ENCODE results near the gene RHOC. TPM values are rescaled to one million over a fixed set of nuclear protein-coding genes. Genes with fewer than 3 reads are reported as not detected.

The RHOC gene
- total RNA-seq (100 to 1,000 TPM; 191 to 294 TPM), polyA plus RNA-seq (ENCODE audit: insufficient read depth, low read depth, low replicate concordance) (225 TPM)
- long read RNA-seq, donor 1, transcript RHOC-202 (6 exons, 1,418 nt): minor isoform, 62 of 199 reads
- long read RNA-seq, donor 1, transcript RHOC-208 (5 exons, 1,355 nt): major isoform, 74 of 199 reads
- long read RNA-seq, donor 1, partial matches to known transcripts: 60 of 199 reads
- long read RNA-seq, donor 1, other reads (novel, unspliced or antisense): 0 of 199 reads
- long read RNA-seq, donor 2, transcript RHOC-202 (6 exons, 1,418 nt): minor isoform, 36 of 139 reads
- long read RNA-seq, donor 2, transcript RHOC-208 (5 exons, 1,355 nt): major isoform, 64 of 139 reads
- long read RNA-seq, donor 2, partial matches to known transcripts: 39 of 139 reads
- long read RNA-seq, donor 2, other reads (novel, unspliced or antisense): 0 of 139 reads

- H3K36me3 ChIP-seq (ENCODE audit: low read depth, missing control alignments): no peaks in the 10 kb centered on the region
- DNase-seq: peak; percentile 75
- H3K27me3 ChIP-seq: no peaks in the 10 kb centered on the region
- peak within 1 kb of the TSS; percentile 92 to 96 for H3K4me3 ChIP-seq
- H3K9me3 ChIP-seq: no peaks in the 10 kb centered on the region
- H3K4me1 ChIP-seq: peaks cover 45% of the 10 kb centered on the region
- 0% methylated on average over 9 to 17 of the region's 61 CpGs for WGBS, 2 donors
- peak within 1 kb of the TSS; percentile 97 to 98 for H3K27ac ChIP-seq
- TF ChIP-seq POLR2A (IDR thresholded peaks at IDR 0.05) (peak; percentile 80), CTCF (IDR thresholded peaks at IDR 0.05) (no peak)
- intact Hi-C loops (cut with DNase I; ENCODE audit: low total_unique reads): loop anchor here (2.0 to 5.0 kb wide), 3 partner anchors 88 to 309 kb away; partner anchors contain the start of genes CAPZA1, CTTNBP2NL and ST7L
These were observed at the start of gene RHOC for GRCh38 chr1:112706505-112707220. RHOC (minus strand) TSS chr1:112707127; CDS start chr1:112703799, 3,328 bp downstream.

- Histone ChIP-seq H3K9me3 (no peaks in the 10 kb centered on the region), H3K4me3 (no peak overlapping the region), H3K36me3 (ENCODE audit: low read depth, missing control alignments) (no peaks in the 10 kb centered on the region), H3K27ac (no peak overlapping the region), H3K27me3 (no peaks in the 10 kb centered on the region), H3K4me1 (no peaks in the 10 kb centered on the region)
- TF ChIP-seq CTCF (IDR thresholded peaks at IDR 0.05) (no peak), POLR2A (IDR thresholded peaks at IDR 0.05) (no peak)
- intact Hi-C loops (cut with DNase I; ENCODE audit: low total_unique reads): no loop called here
- WGBS, 2 donors: 0% methylated on average over 1 of the region's 1 CpG
- DNase-seq: no peak
These were observed 47.2 kb upstream of the RHOC start for GRCh38 chr1:112754116-112754628.

GRCh38 chr1:112748396-112748795, 41.5 kb upstream of the RHOC start:
- TF ChIP-seq POLR2A (IDR thresholded peaks at IDR 0.05) (no peak), CTCF (IDR thresholded peaks at IDR 0.05) (no peak)
- Histone ChIP-seq H3K4me1 (no peaks in the 10 kb centered on the region), H3K27ac (no peak overlapping the region), H3K9me3 (no peaks in the 10 kb centered on the region), H3K27me3 (no peaks in the 10 kb centered on the region), H3K36me3 (ENCODE audit: low read depth, missing control alignments) (no peaks in the 10 kb centered on the region), H3K4me3 (no peak overlapping the region)
- 66 to 76% methylated on average over 12 of the region's 12 CpGs for WGBS, 2 donors
- no peak for DNase-seq
- intact Hi-C loops (cut with DNase I; ENCODE audit: low total_unique reads): no loop called here

- Histone ChIP-seq H3K9me3 (no peaks in the 10 kb centered on the region), H3K4me1 (no peaks in the 10 kb centered on the region), H3K27ac (no peak overlapping the region), H3K27me3 (no peaks in the 10 kb centered on the region), H3K4me3 (peak overlapping the region; percentile 21 to 23), H3K36me3 (ENCODE audit: low read depth, missing control alignments) (no peaks in the 10 kb centered on the region)
- TF ChIP-seq CTCF (IDR thresholded peaks at IDR 0.05) (no peak), POLR2A (IDR thresholded peaks at IDR 0.05) (no peak)
- DNase-seq: peak; percentile 58
- intact Hi-C loops (cut with DNase I; ENCODE audit: low total_unique reads): no loop called here
- 2 to 8% methylated on average over 5 to 57 of the region's 58 CpGs for WGBS, 2 donors
These were observed 37.2 kb upstream of the RHOC start for GRCh38 chr1:112744009-112744578.
